Endothelial cell of umbilical vein (primary cell): ENCODE results near the gene MROH7. TPM values are rescaled to one million over a fixed set of nuclear protein-coding genes. Genes with fewer than 3 reads are reported as not detected.

ENCODE experiments used
- BruUV-seq: library from RNA; stranded (reverse); fragments of 400-500 nt; replicated peaks from 2 replicates; lab custom pipeline; 2021; lab: Mats Ljungman, UMichigan
- CTCF ChIA-PET: fragments of 300-600, 350-600 bp; sonication (Branson Sonifier 250); formaldehyde crosslinking; loops from one replicate; lab custom pipeline; 2021; ENCODE audit warnings: antibody characterized with exemption, inconsistent platforms; lab: Charles Lee
- POLR2A ChIA-PET: fragments of 300-600, 350-600 bp; sonication (Branson Sonifier 250); formaldehyde crosslinking; loops from one replicate; lab custom pipeline; 2021; ENCODE audit warnings: antibody characterized with exemption, inconsistent platforms; lab: Charles Lee
- DNase-seq: peaks from one replicate; pipeline ENCODE4 v3.0.0-alpha.2; 2011; ENCODE audit warnings: low read depth, low spot score
- FAIRE-seq: peaks from 2 replicates; lab custom pipeline; 2011; peaks lifted over from hg19 to GRCh38; lab: Jason Lieb, UNC
- H2AFZ ChIP-seq: 2 replicates; pipeline ENCODE4 v1.6.0; 2012; ENCODE audit warnings: low read depth, low read length, control low read depth, inconsistent platforms
- H3K27ac ChIP-seq: 2 replicates; pipeline ENCODE4 v1.5.1; 2011; ENCODE audit warnings: low read depth, mild to moderate bottlenecking, control low read depth, low read length, moderate library complexity; ENCODE audit not compliant: insufficient read depth
- H3K27me3 ChIP-seq, 2 experiments: 2 replicates each; pipeline versions ENCODE4 v1.6.0 to v1.6.1; 2011; ENCODE audit warnings: low read length in 2 of 2, mixed read lengths in 1 of 2; ENCODE audit not compliant: control insufficient read depth in 2 of 2, insufficient read depth in 2 of 2
- H3K36me3 ChIP-seq, 2 experiments: 2 replicates in 1 of 2; 3 replicates in 1 of 2; pipeline ENCODE4 v1.5.1; 2011; ENCODE audit warnings: low read length in 2 of 2, mild to moderate bottlenecking in 1 of 2, moderate library complexity in 1 of 2; ENCODE audit not compliant: control insufficient read depth in 2 of 2, insufficient read depth in 2 of 2; ENCODE audit errors: extremely low read depth in 1 of 2
- H3K4me1 ChIP-seq: 3 replicates; pipeline ENCODE4 v1.5.1; 2011; ENCODE audit warnings: mild to moderate bottlenecking, low read length; ENCODE audit not compliant: control insufficient read depth, insufficient read depth; ENCODE audit errors: extremely low read depth
- H3K4me2 ChIP-seq: 2 replicates; pipeline ENCODE4 v1.6.1; 2011; ENCODE audit warnings: low read length, control low read depth, mixed read lengths; ENCODE audit not compliant: insufficient read depth
- H3K4me3 ChIP-seq, 3 experiments: fragments of 200-600 bp in 1 of 3; sonication (generic), shearing (Covaris generic) in 1 of 3; replicated peaks in 1 of 3; 2 replicates each; pipeline ENCODE4 v1.5.1; 2011 to 2016; ENCODE audit warnings: control low read depth in 3 of 3, low read length in 3 of 3, mild to moderate bottlenecking in 2 of 3, inconsistent platforms in 1 of 3, low read depth in 1 of 3, moderate library complexity in 1 of 3; ENCODE audit not compliant: insufficient read depth in 1 of 3
- H3K79me2 ChIP-seq: 2 replicates; pipeline ENCODE4 v1.6.0; 2012; ENCODE audit warnings: low read length, inconsistent platforms; ENCODE audit not compliant: control insufficient read depth, insufficient read depth
- H3K9ac ChIP-seq: replicated peaks from 2 replicates; pipeline ENCODE3; 2011; ENCODE audit warnings: low read length, control low read depth; ENCODE audit not compliant: insufficient read depth; ENCODE audit errors: extremely low read depth
- H3K9me1 ChIP-seq: replicated peaks from 3 replicates; pipeline ENCODE4 v1.6.0; 2011; ENCODE audit warnings: mild to moderate bottlenecking, low read length; ENCODE audit not compliant: control insufficient read depth, insufficient read depth; ENCODE audit errors: extremely low read depth
- H3K9me3 ChIP-seq: replicated peaks from 2 replicates; pipeline ENCODE4 v1.5.1; 2012; ENCODE audit warnings: low read length, inconsistent platforms; ENCODE audit not compliant: control insufficient read depth, insufficient read depth
- H4K20me1 ChIP-seq: replicated peaks from 2 replicates; pipeline ENCODE3; 2011; ENCODE audit warnings: mild to moderate bottlenecking, low read length; ENCODE audit not compliant: control insufficient read depth, insufficient read depth; ENCODE audit errors: extremely low read depth
- CTCF ChIP-seq, 2 donors: IDR thresholded peaks; 1 replicate in 1 of 2; 2 replicates in 1 of 2; pipeline ENCODE4 v1.5.1; 2011; ENCODE audit warnings: low read length in 2 of 2, mild to moderate bottlenecking in 2 of 2, moderate library complexity in 2 of 2, control low read depth in 1 of 2, inconsistent platforms in 1 of 2, low read depth in 1 of 2; ENCODE audit not compliant: insufficient read depth in 1 of 2; ENCODE audit errors: extremely low read depth in 1 of 2
- EZH2 ChIP-seq: IDR thresholded peaks from 2 replicates; pipeline ENCODE4 v1.6.1; 2012; ENCODE audit warnings: borderline replicate concordance, low read depth, mild to moderate bottlenecking, moderate library complexity, low read length, inconsistent platforms; ENCODE audit not compliant: severe bottlenecking
- FOS ChIP-seq: IDR thresholded peaks from 2 replicates; pipeline ENCODE4 v1.6.1; 2011; ENCODE audit warnings: mild to moderate bottlenecking, low read length, moderate library complexity, borderline replicate concordance; ENCODE audit not compliant: insufficient read depth
- GATA2 ChIP-seq: IDR thresholded peaks from 2 replicates; pipeline ENCODE4 v1.7.0; 2011; ENCODE audit warnings: low read depth, mild to moderate bottlenecking, moderate library complexity, mixed read lengths, low read length; ENCODE audit not compliant: insufficient read length, insufficient read depth
- JUN ChIP-seq: IDR thresholded peaks from 2 replicates; pipeline ENCODE4 v1.6.1; 2011; ENCODE audit warnings: borderline replicate concordance, low read depth; ENCODE audit not compliant: insufficient read length, insufficient read depth
- MAX ChIP-seq: IDR thresholded peaks from 2 replicates; pipeline ENCODE4 v1.6.1; 2011; ENCODE audit not compliant: insufficient read depth, insufficient read length
- MYC ChIP-seq: IDR thresholded peaks from one replicate; pipeline ENCODE4 v1.6.1; 2011; ENCODE audit warnings: mild to moderate bottlenecking, low read depth, low read length
- POLR2A ChIP-seq: IDR thresholded peaks from 2 replicates; pipeline ENCODE4 v1.6.1; 2012; ENCODE audit warnings: low read depth, mild to moderate bottlenecking, control low read depth, low read length
- POLR2AphosphoS5 ChIP-seq: IDR thresholded peaks from 2 replicates; pipeline ENCODE4 v1.6.1; 2012; ENCODE audit warnings: low read depth, mild to moderate bottlenecking, control low read depth, low read length, moderate library complexity; ENCODE audit not compliant: insufficient read depth
- dilution Hi-C: fragments of 300-500 bp; cut with MboI; formaldehyde crosslinking; loops from one replicate; pipeline ENCODE4 v1.15.0; 2019; ENCODE audit warnings: low sequenced_read_pairs; ENCODE audit not compliant: extremely low pct_ligation_motif_present
- intact Hi-C: fragments of 100-400 bp; cut with micrococcal nuclease; formaldehyde crosslinking; loops from one replicate; pipeline ENCODE4 v1.10.0; 2022
- polyA plus RNA-seq, 4 experiments: library from polyadenylated mRNA; depleted of rRNA in 3 of 4; stranded (reverse) in 3 of 4; unstranded in 1 of 4; fragments of >200 nt; gene quantifications; 2 replicates each; pipeline versions ENCODE4 v1.2.1 to v1.2.3, GENCODE V29; 2011 to 2012; ENCODE audit warnings: missing spikeins in 1 of 4
- total RNA-seq: library from RNA; stranded (reverse); gene quantifications from 2 replicates; pipeline ENCODE4 v1.2.3, GENCODE V29; 2021

The MROH7 gene
- total and polyA plus RNA-seq, 2 donors (not counting 3 experiments of a cell fraction or from before 2014, with no cell fraction given) = 0.06 to 0.24 TPM

- H3K79me2 ChIP-seq = no peaks in the 10 kb centered on the region
- intact Hi-C loops = no loop called here
- no peak overlapping the region for H3K9ac ChIP-seq
- no peak overlapping the region for H3K4me3 ChIP-seq
- no peaks in the 10 kb centered on the region for H3K36me3 ChIP-seq
- no peaks in the 10 kb centered on the region for H4K20me1 ChIP-seq
- no peaks in the 10 kb centered on the region for H3K9me1 ChIP-seq
- FAIRE-seq (no peak), DNase-seq (no peak)
- BruUV-seq = no TSS peak
- peaks cover 0 to 4% of the 10 kb centered on the region in 2 experiments for H3K27me3 ChIP-seq
- H2AFZ ChIP-seq = no peak overlapping the region
- no peak for TF ChIP-seq FOS
- TF ChIP-seq MYC = no peak
- no peak for TF ChIP-seq POLR2A
- POLR2A ChIA-PET = no interaction called here
- H3K27ac ChIP-seq = no peak overlapping the region
- H3K4me2 ChIP-seq = no peak overlapping the region
- CTCF ChIA-PET = interaction anchor here (1.2 kb wide), 2 partner anchors 12 to 180 kb away, joined by 3 read pairs; no protein-coding TSS in a partner anchor
- no peaks in the 10 kb centered on the region for H3K4me1 ChIP-seq
- dilution Hi-C loops = no loop called here
- no peaks in the 10 kb centered on the region for H3K9me3 ChIP-seq
These were observed 37.4 kb downstream of the MROH7 start for GRCh38 chr1:54678776-54679643.

GRCh38 chr1:54679706-54680105, 38.1 kb downstream of the MROH7 start:
- dilution Hi-C loops = no loop called here
- POLR2A ChIA-PET = no interaction called here
- CTCF ChIA-PET = interaction anchor here (1.2 kb wide), 2 partner anchors 12 to 180 kb away, joined by 3 read pairs; no protein-coding TSS in a partner anchor

More at GRCh38 chr1:54679706-54680105, 38.1 kb downstream of the MROH7 start:
- Histone ChIP-seq H3K27ac (no peak overlapping the region), H4K20me1 (no peaks in the 10 kb centered on the region), H3K9ac (no peak overlapping the region), H3K9me3 (no peaks in the 10 kb centered on the region), H3K4me3 (no peak overlapping the region), H3K4me2 (no peak overlapping the region), H3K9me1 (no peaks in the 10 kb centered on the region), H3K27me3 (peaks cover 0 to 4% of the 10 kb centered on the region in 2 experiments), H2AFZ (no peak overlapping the region), H3K4me1 (no peaks in the 10 kb centered on the region), H3K36me3 (no peaks in the 10 kb centered on the region), H3K79me2 (no peaks in the 10 kb centered on the region)
- TF ChIP-seq POLR2AphosphoS5 (no peak), GATA2 (no peak), JUN (no peak), EZH2 (no peak), POLR2A (no peak), MYC (no peak), FOS (no peak), MAX (no peak), CTCF (IDR thresholded peaks at IDR 0.05; ENCODE audit: extremely low read depth in 1 of 2, insufficient read depth in 1 of 2, low read depth in 1 of 2, low read length in 2 of 2) (no peak)
- no peak for DNase-seq
- BruUV-seq = no TSS peak
- FAIRE-seq = no peak
- intact Hi-C loops = no loop called here
